ENCODE data around the gene HOMER3.

DNA sequence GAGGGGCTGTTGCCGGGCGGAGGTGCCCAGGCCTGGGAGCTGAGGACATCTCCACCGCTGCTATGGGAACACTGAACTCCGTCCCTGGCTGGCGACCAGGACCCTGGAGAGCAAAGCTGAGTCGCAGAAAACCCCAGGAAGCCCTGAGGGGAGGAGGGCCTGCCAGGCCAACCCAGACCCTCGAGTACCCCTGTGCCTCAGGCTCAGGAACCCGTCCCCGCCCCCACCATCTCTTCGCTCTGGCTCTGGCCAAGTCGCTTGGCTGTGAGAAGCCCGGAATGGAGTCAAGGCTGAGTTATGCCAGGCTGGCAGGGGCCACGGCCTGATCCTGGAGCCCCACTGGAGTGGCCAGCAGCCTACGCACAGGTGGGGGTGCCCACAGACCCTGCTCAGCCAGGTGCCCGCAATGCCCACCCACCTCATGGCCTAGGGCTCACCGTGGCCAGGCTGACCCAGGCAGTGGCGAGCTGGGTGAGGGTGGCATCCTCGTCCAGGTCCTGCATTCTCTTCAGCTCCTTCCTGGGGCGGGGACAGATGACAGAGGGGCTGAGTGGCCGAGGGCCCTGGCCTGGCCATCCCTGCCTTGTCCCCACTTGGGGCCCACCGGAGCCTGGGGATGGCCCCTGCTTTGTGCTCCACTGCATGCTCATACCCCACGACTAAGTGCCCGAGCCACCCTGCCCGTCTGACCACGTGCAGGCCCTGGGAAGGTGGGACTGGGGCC, 36.5 kb downstream of the HOMER3 start:
- TF ChIP-seq, protein P1, sequence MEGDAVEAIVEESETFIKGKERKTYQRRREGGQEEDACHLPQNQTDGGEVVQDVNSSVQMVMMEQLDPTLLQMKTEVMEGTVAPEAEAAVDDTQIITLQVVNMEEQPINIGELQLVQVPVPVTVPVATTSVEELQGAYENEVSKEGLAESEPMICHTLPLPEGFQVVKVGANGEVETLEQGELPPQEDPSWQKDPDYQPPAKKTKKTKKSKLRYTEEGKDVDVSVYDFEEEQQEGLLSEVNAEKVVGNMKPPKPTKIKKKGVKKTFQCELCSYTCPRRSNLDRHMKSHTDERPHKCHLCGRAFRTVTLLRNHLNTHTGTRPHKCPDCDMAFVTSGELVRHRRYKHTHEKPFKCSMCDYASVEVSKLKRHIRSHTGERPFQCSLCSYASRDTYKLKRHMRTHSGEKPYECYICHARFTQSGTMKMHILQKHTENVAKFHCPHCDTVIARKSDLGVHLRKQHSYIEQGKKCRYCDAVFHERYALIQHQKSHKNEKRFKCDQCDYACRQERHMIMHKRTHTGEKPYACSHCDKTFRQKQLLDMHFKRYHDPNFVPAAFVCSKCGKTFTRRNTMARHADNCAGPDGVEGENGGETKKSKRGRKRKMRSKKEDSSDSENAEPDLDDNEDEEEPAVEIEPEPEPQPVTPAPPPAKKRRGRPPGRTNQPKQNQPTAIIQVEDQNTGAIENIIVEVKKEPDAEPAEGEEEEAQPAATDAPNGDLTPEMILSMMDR (IDR thresholded peaks at IDR 0.05), result no peak
- no peak for TF ChIP-seq EP300 (IDR thresholded peaks at IDR 0.05)
